ENCODE results near the gene NUDT14.

NUDT14 gene

GRCh38 chr14:105177082-105177481 is 4.0 kb downstream of the NUDT14 start:
- H3K4me3 ChIP-seq (ENCODE audit: low read length), result no peak overlapping the region
- DNase-seq (ENCODE audit: low read depth), result no peak
- TF ChIP-seq CTCF (conservative IDR thresholded peaks at IDR 0.05; ENCODE audit: low read length), result no peak

GRCh38 chr14:105176513-105176912 is 4.6 kb downstream of the NUDT14 start:
- H3K4me3 ChIP-seq (ENCODE audit: low read length), result no peak overlapping the region
- no peak for TF ChIP-seq CTCF (conservative IDR thresholded peaks at IDR 0.05; ENCODE audit: low read length)
- DNase-seq (ENCODE audit: low read depth), result no peak

- no peak overlapping the region for H3K4me3 ChIP-seq (ENCODE audit: low read length)
- no peak for TF ChIP-seq CTCF (conservative IDR thresholded peaks at IDR 0.05; ENCODE audit: low read length)
- no peak for DNase-seq (ENCODE audit: low read depth)
Observed at GRCh38 chr14:105173901-105174894, 6.9 kb downstream of the NUDT14 start.

- no peak for DNase-seq (ENCODE audit: low read depth)
- H3K4me3 ChIP-seq (ENCODE audit: low read length), result no peak overlapping the region
- TF ChIP-seq CTCF (conservative IDR thresholded peaks at IDR 0.05; ENCODE audit: low read length), result no peak
Observed at GRCh38 chr14:105173145-105173544, 8.0 kb downstream of the NUDT14 start.

GRCh38 chr14:105172476-105172875 is 8.6 kb downstream of the NUDT14 start:
- DNase-seq (ENCODE audit: low read depth), result no peak
- TF ChIP-seq CTCF (conservative IDR thresholded peaks at IDR 0.05; ENCODE audit: low read length), result no peak
- no peak overlapping the region for H3K4me3 ChIP-seq (ENCODE audit: low read length)

- no peak for DNase-seq (ENCODE audit: low read depth)
- H3K4me3 ChIP-seq (ENCODE audit: low read length), result no peak overlapping the region
- no peak for TF ChIP-seq CTCF (conservative IDR thresholded peaks at IDR 0.05; ENCODE audit: low read length)
Observed at GRCh38 chr14:105171004-105171673, 10.0 kb downstream of the NUDT14 start.
